ENCODE data around the gene GPRIN2.
"Not testable (repeated sequence)": the region's sequence is repeated elsewhere in the genome, so short reads cannot be mapped to it uniquely, and the experiment has no call there.

DNA sequence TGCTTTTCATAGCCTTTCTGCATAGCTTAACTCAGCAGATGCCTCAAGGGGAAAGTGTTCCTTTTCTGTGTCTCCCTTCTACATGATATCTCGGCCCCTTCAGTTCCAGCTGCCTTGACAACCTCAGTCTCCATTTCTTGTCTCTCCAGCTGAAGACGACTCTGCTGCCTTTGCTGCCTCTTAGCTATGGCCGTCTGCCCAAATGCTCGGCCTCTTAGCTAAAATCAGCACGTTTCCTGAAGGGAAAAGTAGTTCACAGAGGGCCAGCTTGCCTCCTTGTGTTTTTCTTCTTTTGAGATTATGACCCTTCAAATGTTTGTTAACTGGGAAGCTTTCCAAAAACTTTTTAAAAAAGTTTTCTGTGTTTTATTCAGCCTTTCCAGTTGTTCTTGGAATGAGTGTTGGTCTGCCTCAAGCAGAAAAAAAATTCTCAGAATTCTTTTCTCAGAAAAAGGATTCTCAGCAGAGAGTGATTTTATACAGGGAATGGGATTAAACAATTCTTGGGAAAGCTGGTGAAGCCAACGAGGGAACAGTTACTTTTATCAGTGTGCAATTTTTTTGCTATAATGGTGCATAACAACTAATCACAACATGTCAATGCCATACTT, 38.1 kb upstream of the GPRIN2 start:
- TF ChIP-seq, protein P1, sequence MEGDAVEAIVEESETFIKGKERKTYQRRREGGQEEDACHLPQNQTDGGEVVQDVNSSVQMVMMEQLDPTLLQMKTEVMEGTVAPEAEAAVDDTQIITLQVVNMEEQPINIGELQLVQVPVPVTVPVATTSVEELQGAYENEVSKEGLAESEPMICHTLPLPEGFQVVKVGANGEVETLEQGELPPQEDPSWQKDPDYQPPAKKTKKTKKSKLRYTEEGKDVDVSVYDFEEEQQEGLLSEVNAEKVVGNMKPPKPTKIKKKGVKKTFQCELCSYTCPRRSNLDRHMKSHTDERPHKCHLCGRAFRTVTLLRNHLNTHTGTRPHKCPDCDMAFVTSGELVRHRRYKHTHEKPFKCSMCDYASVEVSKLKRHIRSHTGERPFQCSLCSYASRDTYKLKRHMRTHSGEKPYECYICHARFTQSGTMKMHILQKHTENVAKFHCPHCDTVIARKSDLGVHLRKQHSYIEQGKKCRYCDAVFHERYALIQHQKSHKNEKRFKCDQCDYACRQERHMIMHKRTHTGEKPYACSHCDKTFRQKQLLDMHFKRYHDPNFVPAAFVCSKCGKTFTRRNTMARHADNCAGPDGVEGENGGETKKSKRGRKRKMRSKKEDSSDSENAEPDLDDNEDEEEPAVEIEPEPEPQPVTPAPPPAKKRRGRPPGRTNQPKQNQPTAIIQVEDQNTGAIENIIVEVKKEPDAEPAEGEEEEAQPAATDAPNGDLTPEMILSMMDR (conservative IDR thresholded peaks at IDR 0.05): not testable (repeated sequence)
- TF ChIP-seq ZFX (IDR thresholded peaks at IDR 0.05): not testable (repeated sequence)

Measured in C4-2B (cell line).